HS-5 (cell line): Measurements from ENCODE around the gene RDH13.
"Not testable (repeated sequence)": the region's sequence is repeated elsewhere in the genome, so short reads cannot be mapped to it uniquely, and the experiment has no call there.

Source experiments
- DNase-seq: peaks from one replicate; pipeline ENCODE4 v3.0.0-alpha.2; 2012; ENCODE audit warnings: low read depth

Gene RDH13

GRCh38 chr19:55076321-55076720, 13.4 kb upstream of the RDH13 start:
- no peak for DNase-seq

GRCh38 chr19:55075371-55075998, 12.5 kb upstream of the RDH13 start, which contains the start of gene EPS8L1:
Gene EPS8L1, plus strand, starts transcription at chr19:55075869. Its CDS starts 576 bp downstream, at chr19:55076445.
- DNase-seq = no peak

- no peak for DNase-seq
Observed at GRCh38 chr19:55071913-55072312, 9.0 kb upstream of the RDH13 start.

GRCh38 chr19:55071129-55071502, 8.2 kb upstream of the RDH13 start:
- peak; percentile 56 for DNase-seq

- DNase-seq = no peak
Observed at GRCh38 chr19:55070466-55071128, 7.6 kb upstream of the RDH13 start.

- no peak for DNase-seq
Observed at GRCh38 chr19:55069865-55070197, 6.9 kb upstream of the RDH13 start.

- no peak for DNase-seq
Observed at GRCh38 chr19:55068950-55069864, 6.3 kb upstream of the RDH13 start.

- no peak for DNase-seq
Observed at GRCh38 chr19:55067869-55068268, 4.9 kb upstream of the RDH13 start.

- no peak for DNase-seq
Observed at GRCh38 chr19:55066107-55066709, 3.3 kb upstream of the RDH13 start.

GRCh38 chr19:55065516-55065915, 2.6 kb upstream of the RDH13 start:
- DNase-seq = not testable (repeated sequence)

- no peak for DNase-seq
Observed at GRCh38 chr19:55063492-55063843, 520 bp upstream of the RDH13 start.

- not testable (repeated sequence) for DNase-seq
Observed at GRCh38 chr19:55060287-55060686, 2.7 kb downstream of the RDH13 start.

- no peak for DNase-seq
Observed at GRCh38 chr19:55058781-55059610, 4.0 kb downstream of the RDH13 start.

- no peak for DNase-seq
Observed at GRCh38 chr19:55056827-55057226, 6.1 kb downstream of the RDH13 start.

GRCh38 chr19:55053735-55054134, 9.2 kb downstream of the RDH13 start:
- no peak for DNase-seq

GRCh38 chr19:55050749-55051532, 12.0 kb downstream of the RDH13 start:
- DNase-seq = no peak

- no peak for DNase-seq
Observed at GRCh38 chr19:55048446-55048845, 14.5 kb downstream of the RDH13 start.

- DNase-seq = no peak
Observed at GRCh38 chr19:55047951-55048350, 15.0 kb downstream of the RDH13 start.

- DNase-seq = no peak
Observed at GRCh38 chr19:55046975-55047622, 15.8 kb downstream of the RDH13 start.
